ENCODE data around the gene CA6. TPM values are rescaled to one million over a fixed set of nuclear protein-coding genes. Genes with fewer than 3 reads are reported as not detected.

The CA6 gene
- total RNA-seq, 3 donors from 2014 or later (not counting 1 experiment from before 2014, with no cell fraction given) = not detected

DNA sequence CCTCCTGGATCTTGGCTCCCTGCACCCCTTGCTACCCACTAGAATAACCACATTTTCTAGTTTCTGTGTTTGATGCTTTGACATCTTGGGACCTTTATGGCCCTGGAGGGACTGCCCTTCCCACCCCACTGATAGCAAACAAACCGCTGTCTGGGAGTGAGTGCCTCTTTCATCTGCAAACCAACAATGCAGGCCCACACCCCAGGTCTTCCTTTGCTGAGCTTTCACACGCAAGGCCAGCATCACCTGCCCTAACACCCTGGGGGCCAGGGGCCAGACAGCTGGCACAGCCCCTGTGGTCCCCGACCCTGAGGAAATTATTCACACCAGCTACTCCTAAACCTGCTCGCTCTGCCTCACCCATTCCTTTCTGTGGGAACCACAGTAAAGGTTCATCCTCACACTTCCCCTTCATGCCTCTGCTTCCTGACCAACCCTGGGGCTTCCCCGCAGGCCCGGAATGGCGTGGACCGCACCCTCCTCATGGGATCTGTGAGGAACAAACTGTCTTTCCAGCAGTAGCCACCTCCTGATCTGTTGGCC, 65.2 kb downstream of the CA6 start:
- no peak overlapping the region for H3K4me3 ChIP-seq (ENCODE audit: low read length)
- TF ChIP-seq, protein P1, sequence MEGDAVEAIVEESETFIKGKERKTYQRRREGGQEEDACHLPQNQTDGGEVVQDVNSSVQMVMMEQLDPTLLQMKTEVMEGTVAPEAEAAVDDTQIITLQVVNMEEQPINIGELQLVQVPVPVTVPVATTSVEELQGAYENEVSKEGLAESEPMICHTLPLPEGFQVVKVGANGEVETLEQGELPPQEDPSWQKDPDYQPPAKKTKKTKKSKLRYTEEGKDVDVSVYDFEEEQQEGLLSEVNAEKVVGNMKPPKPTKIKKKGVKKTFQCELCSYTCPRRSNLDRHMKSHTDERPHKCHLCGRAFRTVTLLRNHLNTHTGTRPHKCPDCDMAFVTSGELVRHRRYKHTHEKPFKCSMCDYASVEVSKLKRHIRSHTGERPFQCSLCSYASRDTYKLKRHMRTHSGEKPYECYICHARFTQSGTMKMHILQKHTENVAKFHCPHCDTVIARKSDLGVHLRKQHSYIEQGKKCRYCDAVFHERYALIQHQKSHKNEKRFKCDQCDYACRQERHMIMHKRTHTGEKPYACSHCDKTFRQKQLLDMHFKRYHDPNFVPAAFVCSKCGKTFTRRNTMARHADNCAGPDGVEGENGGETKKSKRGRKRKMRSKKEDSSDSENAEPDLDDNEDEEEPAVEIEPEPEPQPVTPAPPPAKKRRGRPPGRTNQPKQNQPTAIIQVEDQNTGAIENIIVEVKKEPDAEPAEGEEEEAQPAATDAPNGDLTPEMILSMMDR (IDR thresholded peaks at IDR 0.05) = no peak
- Mint-ChIP-seq H3K9me3 (no peaks in the 10 kb centered on the region), H3K4me1 (peaks cover 0 to 9% of the 10 kb centered on the region in 2 donors), H3K4me3 (no peak overlapping the region), H3K27me3 (ENCODE audit: low read depth in 2 of 2) (peaks cover 0 to 9% of the 10 kb centered on the region in 2 donors), H3K36me3 (no peaks in the 10 kb centered on the region), H3K27ac (peak overlapping the region in 1 of 2 donors; percentile 31)
- no peaks in the 10 kb centered on the region for H3K36me3 ChIP-seq (ENCODE audit: control insufficient read depth, insufficient read depth, low read length)
- no peaks in the 10 kb centered on the region for H3K9me3 ChIP-seq (ENCODE audit: control insufficient read depth, insufficient read depth, low read length)
- no peak for DNase-seq
- no peak for ATAC-seq
- no peak overlapping the region for H3K27ac ChIP-seq (ENCODE audit: low read length)
- intact Hi-C loops (cut with micrococcal nuclease) = no loop called here
- no peaks in the 10 kb centered on the region for H3K27me3 ChIP-seq (ENCODE audit: control insufficient read depth, insufficient read depth, low read length)
- peaks cover 21% of the 10 kb centered on the region for H3K4me1 ChIP-seq (ENCODE audit: control insufficient read depth, insufficient read depth, low read length)
- WGBS (ENCODE audit: insufficient coverage) = 30% methylated on average over 8 of the region's 8 CpGs

DNA sequence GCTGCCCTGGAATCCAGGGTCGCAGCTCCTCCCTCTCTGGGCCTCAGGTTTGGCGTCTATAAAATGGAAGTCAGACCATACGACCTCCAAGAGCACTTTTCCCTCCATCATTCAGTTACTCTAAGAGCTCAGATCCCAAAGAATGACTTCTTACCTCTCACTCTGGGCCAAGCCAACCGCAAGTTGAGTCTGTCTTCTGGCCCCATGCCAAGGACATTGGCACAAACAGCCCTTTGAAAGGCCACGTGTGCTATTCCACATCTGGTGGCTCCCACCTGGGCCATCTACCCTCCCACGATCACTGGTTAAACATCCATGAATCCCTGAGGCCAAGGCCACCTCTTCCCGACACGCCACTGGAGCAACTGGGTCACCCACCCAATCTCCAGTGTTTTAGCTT, 68.2 kb downstream of the CA6 start:
- 85% methylated on average over 8 of the region's 8 CpGs for WGBS (ENCODE audit: insufficient coverage)
- Histone ChIP-seq H3K27me3 (ENCODE audit: control insufficient read depth, insufficient read depth, low read length) (no peaks in the 10 kb centered on the region), H3K4me3 (ENCODE audit: low read length) (no peak overlapping the region), H3K9me3 (ENCODE audit: control insufficient read depth, insufficient read depth, low read length) (no peaks in the 10 kb centered on the region), H3K4me1 (ENCODE audit: control insufficient read depth, insufficient read depth, low read length) (peaks cover 11% of the 10 kb centered on the region), H3K36me3 (ENCODE audit: control insufficient read depth, insufficient read depth, low read length) (no peaks in the 10 kb centered on the region), H3K27ac (ENCODE audit: low read length) (no peak overlapping the region)
- DNase-seq = no peak
- TF ChIP-seq, protein P1 (IDR thresholded peaks at IDR 0.05) = no peak
- Mint-ChIP-seq H3K4me1 (peaks cover 0 to 9% of the 10 kb centered on the region in 2 donors), H3K4me3 (no peak overlapping the region), H3K27me3 (ENCODE audit: low read depth in 2 of 2) (peaks cover 0 to 12% of the 10 kb centered on the region in 2 donors), H3K9me3 (no peaks in the 10 kb centered on the region), H3K27ac (no peak overlapping the region), H3K36me3 (no peaks in the 10 kb centered on the region)
- no peak for ATAC-seq
- intact Hi-C loops (cut with micrococcal nuclease) = no loop called here

DNA sequence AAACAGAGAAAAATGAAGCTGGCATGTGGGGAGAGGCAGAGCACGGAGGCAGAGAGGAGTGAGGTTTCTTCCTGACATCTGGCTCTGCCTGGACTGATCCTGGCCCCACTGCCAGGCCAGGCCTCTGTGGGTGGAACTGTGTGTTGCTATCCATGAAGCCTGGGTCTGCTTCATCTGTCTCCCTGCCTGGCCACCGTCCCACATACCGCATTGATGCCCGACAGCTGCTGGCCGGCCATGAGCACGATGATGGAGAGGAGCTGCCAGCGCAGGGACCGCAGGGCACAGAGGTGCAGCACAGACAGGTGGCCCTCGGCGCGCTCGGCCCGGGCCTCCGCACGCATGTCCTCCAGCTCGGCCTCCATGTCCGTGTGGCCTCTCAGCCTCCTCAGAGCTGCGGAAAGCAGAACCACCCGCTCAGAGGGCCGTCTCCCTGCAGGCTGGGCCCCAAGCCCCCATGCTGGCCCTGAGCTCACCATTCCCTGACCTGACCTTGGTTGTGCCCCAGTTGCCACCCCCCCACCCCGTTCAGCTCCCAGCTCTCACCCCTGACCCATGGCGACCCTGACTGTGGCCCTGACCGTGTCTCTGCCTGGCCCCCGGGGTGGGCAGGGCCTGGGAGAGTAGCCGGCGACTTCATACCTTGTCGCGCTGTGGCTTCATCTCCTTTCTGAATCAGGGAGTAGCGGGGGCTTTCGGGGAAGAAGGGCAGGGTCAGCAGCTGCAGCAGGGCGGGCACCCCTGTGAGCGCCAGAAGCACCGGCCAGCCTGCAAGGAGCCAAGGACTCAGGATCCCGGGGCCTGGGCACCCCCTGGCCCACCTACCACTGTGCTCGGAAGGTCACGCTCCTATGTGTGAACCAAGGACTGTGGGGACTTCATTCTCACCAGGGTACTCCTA, 69.1 kb downstream of the CA6 start:
- Mint-ChIP-seq H3K4me3 (no peak overlapping the region), H3K27me3 (ENCODE audit: low read depth in 2 of 2) (peaks cover 0 to 12% of the 10 kb centered on the region in 2 donors), H3K4me1 (peaks cover 0 to 9% of the 10 kb centered on the region in 2 donors), H3K36me3 (no peaks in the 10 kb centered on the region), H3K27ac (no peak overlapping the region), H3K9me3 (no peaks in the 10 kb centered on the region)
- H3K36me3 ChIP-seq (ENCODE audit: control insufficient read depth, insufficient read depth, low read length) = no peaks in the 10 kb centered on the region
- H3K27me3 ChIP-seq (ENCODE audit: control insufficient read depth, insufficient read depth, low read length) = no peaks in the 10 kb centered on the region
- peaks cover 11% of the 10 kb centered on the region for H3K4me1 ChIP-seq (ENCODE audit: control insufficient read depth, insufficient read depth, low read length)
- intact Hi-C loops (cut with micrococcal nuclease) = no loop called here
- no peak for ATAC-seq
- no peaks in the 10 kb centered on the region for H3K9me3 ChIP-seq (ENCODE audit: control insufficient read depth, insufficient read depth, low read length)
- 90% methylated on average over 36 of the region's 36 CpGs for WGBS (ENCODE audit: insufficient coverage)
- no peak overlapping the region for H3K27ac ChIP-seq (ENCODE audit: low read length)
- DNase-seq = no peak
- TF ChIP-seq, protein P1 (IDR thresholded peaks at IDR 0.05) = no peak
- no peak overlapping the region for H3K4me3 ChIP-seq (ENCODE audit: low read length)

Measured in natural killer cell (primary cell).